HepG2 (cell line): ENCODE results near the gene CENPB. TPM values are rescaled to one million over a fixed set of nuclear protein-coding genes. Genes with fewer than 3 reads are reported as not detected.

Experiments used
- ATAD3A ChIP-seq: sonication (generic); formaldehyde crosslinking; IDR thresholded peaks from 2 replicates; pipeline ENCODE4 v1.4.0; 2020; ENCODE audit warnings: missing genetic modification reagents
- ATF7 ChIP-seq, 2 experiments: fragments of 450-650 bp in 1 of 2; sonication (generic) in 1 of 2; formaldehyde crosslinking in 1 of 2; IDR thresholded peaks; 2 replicates each; pipeline versions ENCODE4 v1.4.0 to v1.6.1; 2016 to 2020; ENCODE audit warnings: antibody characterized with exemption in 1 of 2, mild to moderate bottlenecking in 1 of 2, missing genetic modification reagents in 1 of 2
- E2F1 ChIP-seq: sonication (generic); formaldehyde crosslinking; IDR thresholded peaks from 2 replicates; pipeline ENCODE4 v1.5.0; 2020; ENCODE audit warnings: missing genetic modification reagents
- GTF3A ChIP-seq: sonication (generic); formaldehyde crosslinking; conservative IDR thresholded peaks from 2 replicates; pipeline ENCODE4 v1.4.0; 2020; ENCODE audit warnings: mild to moderate bottlenecking, missing genetic modification reagents
- KMT2B ChIP-seq: IDR thresholded peaks from 2 replicates; pipeline ENCODE4 v1.6.1; 2016; ENCODE audit warnings: missing genetic modification reagents, missing compliant biosample characterization
- MAF1 ChIP-seq: sonication (generic); formaldehyde crosslinking; IDR thresholded peaks from 2 replicates; pipeline ENCODE4 v1.5.0; 2020; ENCODE audit warnings: missing genetic modification reagents, borderline replicate concordance
- NFIC ChIP-seq: IDR thresholded peaks from 2 replicates; pipeline ENCODE4 v1.6.1; 2012; ENCODE audit warnings: mild to moderate bottlenecking, low read length, inconsistent platforms
- NR0B2 ChIP-seq: sonication (generic); formaldehyde crosslinking; IDR thresholded peaks from 2 replicates; pipeline ENCODE4 v1.4.0; 2020; ENCODE audit warnings: mild to moderate bottlenecking, missing genetic modification reagents
- POGK ChIP-seq: sonication (generic); formaldehyde crosslinking; conservative IDR thresholded peaks from 2 replicates; pipeline ENCODE4 v1.8.0; 2022; ENCODE audit warnings: mild to moderate bottlenecking, moderate library complexity, missing genetic modification reagents
- RARA ChIP-seq: IDR thresholded peaks from 2 replicates; pipeline ENCODE4 v1.6.1; 2016; ENCODE audit warnings: missing genetic modification reagents, missing compliant biosample characterization
- RFX5 ChIP-seq: IDR thresholded peaks from 2 replicates; pipeline ENCODE4 v1.6.1; 2011; ENCODE audit warnings: low read depth, low read length, improper control_type of control experiment
- SCMH1 ChIP-seq: sonication (generic); formaldehyde crosslinking; IDR thresholded peaks from 2 replicates; pipeline ENCODE4 v1.9.0; 2021; ENCODE audit warnings: missing genetic modification reagents, mild to moderate bottlenecking, borderline replicate concordance
- SRF ChIP-seq: IDR thresholded peaks from 2 replicates; pipeline ENCODE4 v1.6.1; 2011; ENCODE audit warnings: mild to moderate bottlenecking, low read depth, low read length, moderate library complexity
- ZBTB10 ChIP-seq: sonication (generic); formaldehyde crosslinking; IDR thresholded peaks from 2 replicates; pipeline ENCODE4 v1.4.0; 2020; ENCODE audit warnings: missing genetic modification reagents, borderline replicate concordance
- ZFY ChIP-seq: sonication (generic); formaldehyde crosslinking; IDR thresholded peaks from 2 replicates; pipeline ENCODE4 v1.4.0; 2020; ENCODE audit warnings: missing genetic modification reagents
- ZNF10 ChIP-seq: sonication (generic); formaldehyde crosslinking; IDR thresholded peaks from 2 replicates; pipeline ENCODE4 v1.4.0; 2020; ENCODE audit warnings: mild to moderate bottlenecking, low read depth, missing genetic modification reagents, borderline replicate concordance
- ZNF20 ChIP-seq: sonication (generic); formaldehyde crosslinking; IDR thresholded peaks from 2 replicates; pipeline ENCODE4 v1.4.0; 2020; ENCODE audit warnings: mild to moderate bottlenecking, moderate library complexity, missing genetic modification reagents
- ZNF33B ChIP-seq: sonication (generic); formaldehyde crosslinking; IDR thresholded peaks from 2 replicates; pipeline ENCODE4 v1.5.1; 2020; ENCODE audit warnings: mild to moderate bottlenecking, missing genetic modification reagents
- ZNF460 ChIP-seq: sonication (generic); formaldehyde crosslinking; IDR thresholded peaks from 2 replicates; pipeline ENCODE4 v1.5.1; 2020; ENCODE audit warnings: missing genetic modification reagents, mild to moderate bottlenecking, borderline replicate concordance
- ZNF639 ChIP-seq: conservative IDR thresholded peaks from 2 replicates; pipeline ENCODE4 v1.6.1; 2018; ENCODE audit warnings: missing genetic modification reagents
- ZNF775 ChIP-seq: sonication (generic); formaldehyde crosslinking; IDR thresholded peaks from 2 replicates; pipeline ENCODE4 v1.4.0; 2020; ENCODE audit warnings: missing genetic modification reagents, mild to moderate bottlenecking, moderate library complexity, borderline replicate concordance
- ZNF790 ChIP-seq: sonication (generic); formaldehyde crosslinking; IDR thresholded peaks from 2 replicates; pipeline ENCODE4 v1.8.0; 2022; ENCODE audit warnings: missing genetic modification reagents, mild to moderate bottlenecking, borderline replicate concordance
- ZZZ3 ChIP-seq: sonication (generic); formaldehyde crosslinking; IDR thresholded peaks from 2 replicates; pipeline ENCODE4 v1.4.0; 2020; ENCODE audit warnings: missing genetic modification reagents, mild to moderate bottlenecking, borderline replicate concordance
- polyA plus RNA-seq, 8 experiments: library from polyadenylated mRNA; depleted of rRNA in 3 of 8; stranded (reverse) in 7 of 8; unstranded in 1 of 8; fragments of >200 nt; fragmentation: Illumina TruSeq in 4 of 8; extraction: Trizol in 4 of 8; gene quantifications; 2 replicates each; pipeline versions ENCODE4 v1.2.1 to v1.2.3, GENCODE V29; 2011 to 2016; ENCODE audit warnings: low read depth in 4 of 8, missing spikeins in 1 of 8, mixed read lengths in 1 of 8; ENCODE audit not compliant: insufficient read depth in 1 of 8
- total RNA-seq, 5 experiments: library from RNA; depleted of rRNA; stranded (reverse); fragments of >200 nt; fragmentation: Illumina TruSeq; extraction: Trizol; gene quantifications; 2 replicates each; pipeline ENCODE4 v1.2.3, GENCODE V29; 2016; ENCODE audit warnings: low read depth in 1 of 5

CENPB gene
- total and polyA plus RNA-seq, 2 of the 13 experiments (the other 11 are each of a cell fraction or from before 2014, with no cell fraction given), result 10.4 to 54.5 TPM

- TF ChIP-seq POGK (CRISPR knock-in tag), result no peak
- TF ChIP-seq NFIC, result no peak
- TF ChIP-seq ZNF10 (CRISPR knock-in tag), result no peak
- no peak for TF ChIP-seq MAF1 (CRISPR knock-in tag)
- TF ChIP-seq ZNF639 (CRISPR knock-in tag), result peak; percentile 69; the same call in 1 of the 2 replicates
- no peak for TF ChIP-seq ZNF20 (CRISPR knock-in tag)
- TF ChIP-seq SCMH1 (CRISPR knock-in tag), result no peak
- TF ChIP-seq ATF7 (IDR thresholded peaks at IDR 0.05), result no peak
- TF ChIP-seq ATF7 (CRISPR knock-in tag; IDR thresholded peaks at IDR 0.05), result no peak
- TF ChIP-seq ZNF33B, result no peak
- no peak for TF ChIP-seq ZZZ3 (CRISPR knock-in tag)
- no peak; the same call in 1 of the 2 replicates for TF ChIP-seq E2F1 (CRISPR knock-in tag)
- TF ChIP-seq ZFY (CRISPR knock-in tag), result peak; percentile 77
- TF ChIP-seq GTF3A (CRISPR knock-in tag), result no peak
- TF ChIP-seq ZBTB10 (CRISPR knock-in tag), result no peak
- TF ChIP-seq ATAD3A (CRISPR knock-in tag), result no peak
- peak; percentile 34; the same call in 1 of the 2 replicates for TF ChIP-seq KMT2B (CRISPR knock-in tag)
- peak; percentile 52 for TF ChIP-seq RARA
- TF ChIP-seq ZNF460 (CRISPR knock-in tag), result no peak
- TF ChIP-seq ZNF775 (CRISPR knock-in tag), result no peak
- TF ChIP-seq NR0B2 (CRISPR knock-in tag), result 0 out of 2 replicates have a peak, but pooled peaks have one; percentile 29
- no peak; the same call in 1 of the 2 replicates for TF ChIP-seq ZNF790
- TF ChIP-seq RFX5, result no peak
- no peak for TF ChIP-seq SRF
Measured at GRCh38 chr20:3786665-3787323, at the start of gene CENPB (continued).
